T-helper 1 cell (primary cell): Measurements from ENCODE around the gene TMC2.

Experiments
- DNase-seq, 5 donors: peaks; one replicate each; pipeline ENCODE4 v3.0.0-alpha.2; 2012 to 2020

TMC2 gene

DNA sequence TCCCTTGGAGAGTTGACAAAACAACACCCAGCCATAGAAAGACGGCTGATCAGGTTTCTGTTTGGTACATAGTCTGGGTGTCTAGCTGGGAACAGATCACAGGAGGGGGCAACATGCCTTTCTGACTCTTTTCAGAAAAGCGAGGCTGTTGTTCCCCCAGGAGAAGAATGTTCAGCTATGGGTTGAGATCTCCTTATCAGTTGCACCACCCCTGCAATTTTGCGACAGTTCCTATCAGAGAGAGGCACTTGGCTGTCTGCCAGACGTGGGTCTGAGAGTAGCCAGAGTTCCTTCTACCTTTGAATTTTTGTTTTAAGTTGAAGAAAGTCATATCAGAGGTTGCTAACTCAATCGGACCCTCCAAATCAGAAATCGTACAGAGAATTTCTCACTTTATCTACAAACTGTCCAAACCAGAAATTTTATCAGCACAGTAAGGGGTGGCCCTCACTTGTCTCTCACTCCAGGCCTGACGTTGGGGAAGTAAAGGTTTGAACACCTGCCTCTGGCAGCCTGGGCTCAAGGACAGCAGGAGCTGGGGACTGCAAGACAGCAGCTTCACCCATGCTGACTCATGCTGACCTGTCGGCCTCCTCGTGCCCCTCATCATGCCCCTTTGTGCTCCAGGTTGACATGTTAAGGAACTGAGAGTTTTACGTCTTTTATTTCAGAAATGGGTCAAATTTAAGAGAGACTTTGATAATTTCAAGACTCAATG is 42.3 kb downstream of the TMC2 start:
- no peak for DNase-seq

DNA sequence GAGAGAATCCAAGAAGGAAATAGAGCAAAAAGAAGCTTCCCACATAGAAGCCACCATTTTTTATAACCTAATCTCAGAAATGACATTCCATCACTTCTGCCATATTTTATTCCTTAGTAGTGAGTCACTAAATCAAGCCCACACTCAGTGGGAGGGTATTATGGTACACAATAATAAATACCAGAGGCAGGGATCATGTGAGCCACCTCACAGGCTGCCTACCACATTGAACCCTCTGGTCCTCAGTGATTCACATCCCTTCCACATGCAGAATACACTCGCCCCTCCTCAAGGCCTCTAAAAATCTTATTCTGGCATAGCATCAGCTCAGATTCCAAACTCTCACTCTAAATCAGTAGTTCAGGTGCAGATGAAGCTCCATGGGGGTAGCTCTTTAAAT is 49.4 kb downstream of the TMC2 start:
- DNase-seq, result no peak

DNA sequence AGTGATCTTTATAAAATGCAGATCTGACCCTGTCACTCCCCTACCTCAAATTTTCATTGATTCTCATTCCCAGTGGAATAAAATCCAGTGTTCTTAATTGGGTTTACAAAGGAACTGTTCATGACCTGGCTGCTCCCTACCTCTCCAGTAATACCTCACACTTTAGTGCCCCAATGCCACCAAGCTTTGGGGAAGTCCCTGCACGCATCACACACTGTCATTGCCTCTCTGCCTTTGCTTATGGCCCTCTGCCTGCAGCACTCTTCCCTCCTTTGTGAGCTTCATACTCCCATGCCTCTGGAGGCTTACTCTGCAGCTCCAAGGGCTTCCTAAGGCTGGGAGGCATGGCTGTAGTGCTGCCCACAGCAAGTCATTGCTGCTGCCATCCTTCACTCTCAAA is 57.4 kb downstream of the TMC2 start:
- DNase-seq, result no peak

DNA sequence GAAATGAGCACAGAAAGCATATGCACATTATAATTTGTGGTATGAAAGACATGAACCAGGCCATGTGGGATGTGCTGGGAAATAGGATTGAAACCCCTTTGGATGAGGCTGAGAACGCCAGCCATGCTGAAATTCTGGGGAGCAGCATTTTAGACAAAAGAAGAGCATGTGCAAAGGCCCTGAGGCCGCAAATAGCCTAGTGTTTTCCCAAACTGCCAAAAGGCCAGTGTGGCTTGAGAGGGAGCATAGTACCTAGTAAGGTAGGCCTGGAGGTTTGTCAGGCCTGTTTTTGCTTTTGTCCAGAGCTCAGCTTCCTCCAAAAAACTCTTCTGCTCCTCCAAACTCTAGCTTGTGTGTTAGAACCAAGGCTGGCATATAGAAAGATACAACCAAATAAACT is 58.7 kb downstream of the TMC2 start:
- no peak for DNase-seq

DNA sequence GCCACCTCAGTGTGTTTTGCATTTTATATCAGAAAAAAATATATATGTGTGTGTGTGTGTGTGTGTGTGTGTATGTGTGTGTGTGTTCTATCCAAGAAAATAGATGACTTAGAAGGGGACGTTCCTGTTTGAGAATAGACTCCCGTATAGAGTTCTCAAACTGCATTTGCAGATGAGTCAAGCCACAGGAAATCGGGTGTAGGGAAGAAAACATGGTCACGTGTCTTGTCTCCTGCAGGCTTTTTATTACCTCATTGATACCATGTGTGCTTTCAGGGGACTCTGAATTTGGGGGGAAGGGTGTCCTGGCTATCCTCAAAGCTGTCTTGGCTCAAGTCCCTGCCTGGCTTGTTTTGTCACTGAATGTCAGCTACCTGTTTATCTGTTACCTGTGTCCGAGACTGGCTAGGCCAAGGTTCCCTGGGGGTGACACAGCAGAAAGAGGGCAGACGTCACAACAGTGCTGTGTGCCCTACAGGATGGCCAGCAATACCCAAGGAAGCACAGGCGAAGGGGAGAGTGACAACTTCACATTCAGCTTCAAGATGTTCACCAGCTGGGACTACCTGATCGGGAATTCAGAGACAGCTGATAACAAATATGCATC is 60.4 kb downstream of the TMC2 start:
- no peak for DNase-seq

DNA sequence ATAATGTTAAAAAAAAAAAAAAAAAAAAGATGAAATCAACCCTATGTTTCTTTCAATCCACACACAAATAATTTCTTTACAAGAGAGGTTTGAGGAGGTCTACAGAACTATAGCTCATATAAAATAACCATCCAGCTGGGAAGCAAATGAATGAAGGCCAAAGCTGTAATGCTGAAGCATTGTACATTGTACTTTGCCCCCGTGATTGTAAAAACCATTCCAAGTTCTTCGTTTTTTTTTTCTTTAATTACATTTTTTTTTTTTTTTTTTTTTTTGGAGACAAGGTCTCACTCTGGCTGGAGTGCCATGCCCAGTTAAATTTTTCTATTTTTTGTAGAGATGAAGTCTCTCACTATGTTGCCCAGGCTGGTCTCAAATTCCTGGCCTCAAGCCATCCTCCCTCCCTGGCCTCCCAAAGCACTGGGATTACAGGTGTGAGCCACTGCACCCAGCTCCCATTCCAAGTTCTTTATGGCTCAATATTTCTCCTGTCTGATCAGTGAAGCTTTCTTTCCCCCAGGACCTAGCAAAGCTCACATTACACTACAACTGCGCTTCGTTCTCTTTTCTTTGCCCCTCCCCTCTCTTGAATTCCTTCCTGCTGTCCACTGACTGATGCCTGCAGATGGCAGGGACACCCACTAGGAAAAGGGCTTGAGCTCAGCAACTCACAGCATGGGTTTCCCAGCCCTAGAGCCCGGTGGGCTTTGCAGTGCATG is 63.1 kb downstream of the TMC2 start:
- no peak for DNase-seq

DNA sequence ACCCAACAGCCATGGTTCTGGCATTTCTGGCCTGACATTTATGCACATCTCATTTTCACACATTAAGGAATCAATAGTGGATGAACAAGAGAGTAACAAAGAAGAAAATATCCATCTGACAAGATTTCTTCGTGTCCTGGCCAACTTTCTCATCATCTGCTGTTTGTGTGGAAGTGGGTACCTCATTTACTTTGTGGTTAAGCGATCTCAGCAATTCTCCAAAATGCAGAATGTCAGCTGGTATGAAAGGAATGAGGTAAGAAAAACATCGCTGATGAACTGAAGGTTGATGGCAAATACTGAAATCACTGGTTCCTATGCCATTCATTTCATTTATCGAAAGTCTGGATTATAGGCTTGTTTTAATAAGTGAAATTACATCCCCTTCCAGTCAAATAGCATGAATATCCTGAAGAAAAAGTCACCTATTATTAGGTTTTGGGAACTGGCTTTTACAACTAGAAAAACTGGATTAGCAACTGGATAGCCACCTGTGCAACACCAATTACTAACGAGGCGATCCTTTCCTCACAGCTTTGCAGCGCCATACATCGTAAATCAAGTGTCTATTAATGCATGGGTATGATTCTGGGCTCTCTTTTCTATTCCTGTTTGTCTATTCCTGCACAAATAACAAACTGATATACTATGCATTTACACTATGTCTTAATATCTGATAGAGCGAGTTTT is 65.8 kb downstream of the TMC2 start:
- DNase-seq, result no peak

DNA sequence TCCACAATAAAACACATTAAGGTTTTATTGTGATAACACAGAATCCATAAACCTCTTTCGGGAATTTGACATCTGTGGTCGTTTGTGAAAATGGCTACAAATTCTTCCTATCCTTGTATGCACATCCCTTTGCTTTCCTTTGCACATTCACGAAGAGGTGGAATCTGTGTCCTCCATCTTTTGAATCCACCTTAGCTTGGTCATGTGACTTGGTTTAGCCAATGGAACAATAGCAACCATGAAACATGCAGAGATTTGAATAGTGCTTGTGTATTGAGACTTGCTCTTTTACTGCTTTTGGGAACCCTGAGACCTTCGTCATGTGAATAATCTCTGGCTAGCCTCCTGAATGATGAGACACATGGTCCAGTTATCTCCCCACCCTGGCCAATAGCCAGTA is 66.4 kb downstream of the TMC2 start:
- DNase-seq, result no peak

DNA sequence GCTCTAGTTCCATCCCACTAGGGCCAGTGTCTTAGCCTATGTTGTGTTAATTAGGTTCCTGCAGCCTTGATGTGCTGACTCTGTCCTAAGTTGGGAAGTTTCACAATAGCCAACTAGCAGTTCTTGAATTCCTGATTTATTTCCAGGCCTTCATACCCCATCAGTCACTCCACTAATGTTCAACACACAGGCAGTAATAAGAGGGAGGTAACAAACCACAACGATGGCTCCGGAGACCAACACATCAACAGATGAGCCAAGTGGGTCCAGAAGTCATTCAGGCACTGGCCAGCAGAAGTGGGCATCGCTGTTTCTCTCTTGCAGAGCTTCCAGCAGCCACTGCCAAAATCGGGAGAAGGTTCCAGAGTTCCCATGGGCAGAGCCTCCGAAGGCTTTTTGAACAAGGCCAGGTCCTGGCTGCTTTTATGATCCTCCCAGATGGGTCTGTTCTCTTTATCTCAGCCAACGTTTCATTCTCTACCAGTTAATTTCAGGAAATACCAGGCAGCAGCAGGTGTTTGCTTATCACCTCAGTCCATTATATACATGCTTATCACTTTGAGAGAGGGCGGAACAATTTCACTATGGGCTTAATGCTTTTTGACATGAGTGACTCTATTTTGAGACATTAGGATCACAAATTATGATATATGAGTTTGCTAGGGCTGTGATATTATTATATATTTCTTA is 67.6 kb downstream of the TMC2 start:
- DNase-seq, result no peak

DNA sequence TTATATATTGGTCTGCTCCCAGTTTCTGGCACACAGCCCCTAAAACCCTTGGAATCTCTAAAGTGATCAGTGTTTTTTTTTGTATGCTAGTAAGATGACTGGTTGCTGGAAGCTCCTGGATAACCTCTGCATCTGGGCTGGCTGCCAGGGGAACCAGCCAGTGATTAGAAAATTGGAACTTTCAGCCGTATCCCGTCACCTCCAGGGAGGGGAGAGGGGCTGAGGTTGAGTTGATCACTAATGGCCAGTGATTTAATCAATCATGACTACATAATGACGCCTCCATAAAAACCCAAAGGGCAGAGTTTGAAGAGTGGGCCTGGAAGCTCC is 68.1 kb downstream of the TMC2 start:
- no peak for DNase-seq

DNA sequence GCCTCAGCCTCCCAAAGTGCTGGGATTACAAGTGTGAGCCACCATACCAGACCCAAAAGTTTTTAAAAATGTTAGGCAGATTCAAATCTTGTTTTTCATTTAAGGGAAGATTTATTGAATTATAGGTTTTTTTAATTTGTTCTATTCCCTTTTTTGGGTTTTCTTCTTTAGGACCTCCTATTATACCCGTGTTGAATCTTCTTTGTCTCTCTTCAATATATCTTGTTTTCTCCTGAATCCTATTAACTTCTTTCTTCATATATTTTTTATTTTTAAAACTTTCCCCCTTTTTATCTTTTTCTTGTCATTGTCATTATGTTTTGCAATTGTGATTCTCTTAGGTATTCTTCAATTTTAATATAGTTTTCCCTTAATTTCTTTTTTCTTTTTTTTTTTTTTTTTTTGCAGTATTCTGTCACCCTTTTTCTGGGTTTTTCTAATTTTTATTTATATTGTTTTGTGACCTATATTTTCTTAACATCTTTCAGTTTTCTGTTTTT is 70.2 kb downstream of the TMC2 start:
- DNase-seq, result no peak

DNA sequence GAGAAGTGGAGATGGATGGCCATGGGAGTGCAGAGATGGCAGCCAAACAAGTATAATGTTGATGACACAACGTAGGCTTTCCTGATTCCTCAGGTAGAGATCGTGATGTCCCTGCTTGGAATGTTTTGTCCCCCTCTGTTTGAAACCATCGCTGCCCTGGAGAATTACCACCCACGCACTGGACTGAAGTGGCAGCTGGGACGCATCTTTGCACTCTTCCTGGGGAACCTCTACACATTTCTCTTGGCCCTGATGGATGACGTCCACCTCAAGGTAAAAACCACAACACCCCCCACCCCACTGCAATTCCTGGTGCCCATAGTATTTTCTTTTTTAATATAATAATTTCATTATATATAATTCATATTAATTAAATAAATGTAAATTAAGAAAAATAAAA is 74.0 kb downstream of the TMC2 start:
- no peak for DNase-seq

DNA sequence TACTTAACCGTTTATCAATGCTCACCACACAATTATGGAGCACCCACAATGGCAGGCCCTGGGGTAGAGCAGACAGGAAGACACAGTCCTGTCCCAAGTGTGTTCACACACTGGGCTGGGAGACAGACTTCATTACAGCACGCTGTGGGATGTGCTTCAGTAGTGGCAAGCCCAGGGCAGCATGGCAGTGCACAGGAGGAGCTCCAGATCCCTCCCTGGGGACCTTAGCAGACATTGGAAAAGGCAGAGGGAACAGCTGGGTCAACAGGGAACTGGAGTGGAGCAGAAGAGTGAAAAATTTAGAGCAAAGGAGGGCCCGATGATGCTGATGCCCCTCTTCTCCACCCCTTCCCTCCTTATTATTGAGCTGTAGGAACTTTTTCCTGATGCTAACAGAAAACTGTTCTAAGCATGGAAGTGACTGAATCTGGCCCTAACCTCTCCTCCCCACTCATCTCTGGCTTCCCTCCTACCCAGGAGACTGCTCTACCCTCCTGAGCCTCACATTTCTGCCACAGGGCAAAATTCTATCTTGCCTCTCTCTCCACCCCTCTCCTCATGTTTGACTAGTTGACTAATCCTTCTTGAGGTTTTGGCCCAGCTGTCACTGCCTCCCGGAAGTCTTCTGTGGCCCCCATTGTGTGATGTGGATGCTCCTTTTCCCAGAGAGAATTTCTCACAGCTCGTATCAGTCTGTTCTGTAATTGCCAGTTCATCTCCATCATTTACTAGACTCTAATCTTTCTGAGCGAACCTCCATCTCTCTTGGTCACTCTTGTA is 74.8 kb downstream of the TMC2 start:
- DNase-seq, result no peak

DNA sequence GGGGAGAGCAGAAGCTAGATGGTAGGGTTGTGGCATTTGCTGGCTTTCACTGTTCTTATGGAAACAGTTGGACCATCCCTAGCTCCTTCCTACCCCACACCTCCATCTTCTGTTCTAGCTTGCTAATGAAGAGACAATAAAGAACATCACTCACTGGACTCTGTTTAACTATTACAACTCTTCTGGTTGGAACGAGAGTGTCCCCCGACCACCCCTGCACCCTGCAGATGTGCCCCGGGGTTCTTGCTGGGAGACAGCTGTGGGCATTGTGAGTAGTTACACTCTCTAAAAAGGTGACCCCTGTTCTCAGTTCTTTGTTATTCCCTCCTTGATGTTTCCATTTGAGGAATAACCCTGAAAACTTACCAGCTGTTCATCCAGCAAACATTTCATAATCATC is 75.7 kb downstream of the TMC2 start:
- no peak for DNase-seq

DNA sequence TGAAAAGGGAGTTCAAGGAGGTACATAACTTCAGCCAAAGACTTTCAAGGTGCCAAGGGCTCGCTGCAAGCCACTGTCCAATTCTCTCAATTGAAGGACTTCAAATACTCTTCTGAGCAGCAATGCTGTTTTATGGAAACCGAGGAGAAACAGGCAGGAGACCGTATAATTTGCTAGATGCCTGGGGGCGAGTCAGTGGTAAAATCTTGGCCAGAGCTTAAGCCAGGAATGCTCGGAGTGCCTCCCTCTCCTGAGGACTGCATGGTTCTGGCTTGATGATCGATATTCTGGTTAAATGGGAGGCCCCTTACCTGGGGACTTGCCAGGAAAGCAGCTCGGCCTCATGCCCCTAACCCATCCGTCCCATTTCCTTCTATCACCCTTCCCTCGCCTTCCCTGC is 80.3 kb downstream of the TMC2 start:
- no peak for DNase-seq

DNA sequence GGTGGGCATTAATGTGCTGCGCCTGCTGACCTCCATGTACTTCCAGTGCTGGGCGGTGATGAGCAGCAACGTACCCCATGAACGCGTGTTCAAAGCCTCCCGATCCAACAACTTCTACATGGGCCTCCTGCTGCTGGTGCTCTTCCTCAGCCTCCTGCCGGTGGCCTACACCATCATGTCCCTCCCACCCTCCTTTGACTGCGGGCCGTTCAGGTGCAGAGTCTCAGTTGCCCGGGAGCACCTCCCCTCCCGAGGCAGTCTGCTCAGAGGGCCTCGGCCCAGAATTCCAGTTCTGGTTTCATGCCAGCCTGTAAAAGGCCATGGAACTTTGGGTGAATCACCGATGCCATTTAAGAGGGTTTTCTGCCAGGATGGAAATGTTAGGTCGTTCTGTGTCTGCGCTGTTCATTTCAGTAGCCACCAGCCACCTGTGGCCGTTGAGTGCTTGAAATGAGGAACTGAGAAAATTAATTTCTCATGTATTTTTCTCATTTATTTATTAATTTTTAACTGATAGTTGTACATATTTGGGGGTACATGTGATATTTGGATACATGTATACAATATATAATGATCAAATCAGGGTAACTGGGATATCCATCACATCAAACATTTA is 80.8 kb downstream of the TMC2 start:
- no peak for DNase-seq

DNA sequence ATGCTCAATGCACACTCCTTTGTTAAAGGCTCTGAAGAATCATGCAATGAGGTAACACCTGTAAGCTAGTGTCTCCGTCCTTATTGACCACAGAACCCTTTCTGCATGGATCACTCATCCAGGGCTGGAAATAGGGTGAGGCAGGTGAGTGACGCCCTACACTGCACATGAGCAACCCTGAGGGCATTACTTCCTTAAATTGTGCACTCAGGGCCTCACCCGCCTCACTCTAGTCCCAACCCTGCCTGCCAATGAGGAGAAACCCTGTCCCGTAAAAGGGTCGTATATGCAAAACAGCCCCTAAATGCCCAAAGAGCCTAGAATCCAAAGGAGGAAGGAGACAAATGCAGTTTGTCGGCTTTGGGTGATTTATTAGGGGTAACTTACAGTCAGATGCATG is 82.4 kb downstream of the TMC2 start:
- no peak for DNase-seq

DNA sequence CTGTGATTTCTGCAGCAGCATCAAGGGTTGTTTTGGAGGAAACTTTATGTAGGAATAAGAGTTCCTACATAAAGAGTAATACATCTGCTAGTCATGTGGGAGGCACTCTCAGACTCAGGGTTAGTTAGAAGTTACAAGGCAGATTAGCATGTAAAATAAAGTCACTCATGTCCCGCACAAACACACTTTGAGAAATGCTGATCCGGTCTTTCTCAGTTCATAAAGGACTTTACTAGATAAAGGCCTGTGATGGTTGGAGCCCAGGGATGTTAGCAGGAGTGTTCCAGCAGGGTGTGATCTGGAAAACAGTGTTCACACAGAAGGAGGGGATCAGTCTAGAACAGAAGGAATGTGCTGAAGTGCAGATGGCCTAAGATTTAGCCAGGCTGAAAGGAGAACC is 83.0 kb downstream of the TMC2 start:
- DNase-seq, result no peak

DNA sequence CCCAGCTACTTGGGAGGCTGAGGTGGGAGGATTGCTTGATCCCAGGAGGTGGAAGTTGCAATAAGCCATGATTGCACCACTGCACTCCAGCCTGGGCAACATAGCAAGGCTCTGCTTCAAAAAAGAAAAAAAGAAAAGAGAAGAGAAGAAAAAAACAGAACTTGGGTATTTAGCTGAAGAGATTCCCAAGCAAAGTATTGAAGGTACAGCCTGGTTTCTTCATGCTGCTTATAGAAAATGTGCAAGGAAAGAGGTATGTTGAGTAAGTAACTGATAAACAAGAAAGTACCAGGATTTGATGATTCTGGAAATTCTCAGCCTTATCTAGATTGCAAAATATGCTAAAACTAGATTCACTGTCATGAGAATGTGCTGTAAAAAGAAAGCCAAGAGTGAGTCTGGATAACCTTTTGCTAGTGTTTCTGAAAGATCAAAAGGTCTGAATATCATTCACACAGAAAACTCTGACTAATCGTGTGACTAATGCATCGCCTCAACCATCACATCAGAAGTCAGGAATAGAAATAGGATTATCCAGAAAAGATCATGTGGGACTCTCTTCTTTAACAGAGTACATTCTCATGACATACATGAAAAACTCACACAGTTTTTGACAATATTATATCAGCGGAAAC is 83.7 kb downstream of the TMC2 start:
- DNase-seq, result no peak

DNA sequence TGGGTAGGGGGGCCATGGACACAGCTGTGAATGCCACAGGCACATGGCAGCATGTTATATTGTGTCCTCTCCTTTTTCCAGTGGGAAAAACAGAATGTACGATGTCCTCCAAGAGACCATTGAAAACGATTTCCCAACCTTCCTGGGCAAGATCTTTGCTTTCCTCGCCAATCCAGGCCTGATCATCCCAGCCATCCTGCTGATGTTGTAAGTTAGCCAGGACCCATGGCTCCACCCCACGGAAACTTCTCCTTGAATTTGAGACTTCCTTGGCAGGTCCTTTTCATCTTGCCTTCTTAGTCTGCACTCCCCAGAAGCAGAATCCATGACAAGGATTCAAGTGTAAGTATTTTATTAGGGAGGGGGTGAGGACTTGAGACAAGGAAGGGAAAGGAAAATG is 87.8 kb downstream of the TMC2 start:
- DNase-seq, result no peak

DNA sequence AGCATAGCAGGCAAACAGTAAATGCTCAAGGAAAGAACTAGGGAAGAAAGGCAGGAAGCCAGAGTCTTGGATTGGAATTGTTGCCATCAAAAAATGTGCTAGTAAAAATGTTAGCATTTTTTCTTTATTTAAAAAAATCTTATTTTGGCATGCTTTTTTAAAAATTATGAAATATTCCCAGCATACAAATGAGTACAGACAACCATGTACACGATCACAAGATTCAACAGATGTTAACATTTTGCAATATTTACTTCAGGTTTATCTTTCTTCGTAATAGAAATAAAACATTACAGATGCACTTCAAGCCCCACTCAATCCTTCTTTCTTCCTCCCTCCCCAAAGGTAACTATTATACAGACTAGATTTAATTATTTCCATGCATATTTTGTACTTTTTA is 88.7 kb downstream of the TMC2 start:
- no peak for DNase-seq
